Measurements from ENCODE around the gene LMOD1. TPM values are rescaled to one million over a fixed set of nuclear protein-coding genes. Genes with fewer than 3 reads are reported as not detected.
A peak's percentile ranks its signal among the peaks of the same experiment; 100 is the strongest.

The LMOD1 gene
- total RNA-seq, 2 donors from 2014 or later = not detected

GRCh38 chr1:201900476-201900875 is 45.9 kb downstream of the LMOD1 start:
- no peak overlapping the region for H3K27ac Mint-ChIP-seq

GRCh38 chr1:201899683-201900429 is 46.5 kb downstream of the LMOD1 start:
- H3K4me1 Mint-ChIP-seq = peaks cover 7% of the 10 kb centered on the region

More at GRCh38 chr1:201900476-201900875, 45.9 kb downstream of the LMOD1 start:
- H3K9me3 ChIP-seq (ENCODE audit: control insufficient read depth, low read length, poor library complexity, severe bottlenecking) = no peaks in the 10 kb centered on the region
- Mint-ChIP-seq H3K27me3 (peaks cover 6% of the 10 kb centered on the region), H3K4me1 (peaks cover 7% of the 10 kb centered on the region), H3K4me3 (no peak overlapping the region), H3K36me3 (ENCODE audit: low read depth) (peaks cover 2% of the 10 kb centered on the region)
- DNase-seq = no peak
- ATAC-seq = no peak

GRCh38 chr1:201898992-201899391 is 47.4 kb downstream of the LMOD1 start:
- H3K9me3 ChIP-seq (ENCODE audit: control insufficient read depth, low read length, poor library complexity, severe bottlenecking) = no peaks in the 10 kb centered on the region
- Mint-ChIP-seq H3K4me3 (no peak overlapping the region), H3K27ac (no peak overlapping the region), H3K4me1 (peaks cover 7% of the 10 kb centered on the region), H3K36me3 (ENCODE audit: low read depth) (peaks cover 2% of the 10 kb centered on the region), H3K27me3 (peaks cover 10% of the 10 kb centered on the region)
- no peak for ATAC-seq
- DNase-seq = no peak

More at GRCh38 chr1:201899683-201900429, 46.5 kb downstream of the LMOD1 start:
- ATAC-seq (no peak), DNase-seq (no peak)
- no peaks in the 10 kb centered on the region for H3K9me3 ChIP-seq (ENCODE audit: control insufficient read depth, low read length, poor library complexity, severe bottlenecking)
- H3K4me3 Mint-ChIP-seq = no peak overlapping the region
- H3K36me3 Mint-ChIP-seq (ENCODE audit: low read depth) = peaks cover 2% of the 10 kb centered on the region
- peaks cover 6% of the 10 kb centered on the region for H3K27me3 Mint-ChIP-seq
- no peak overlapping the region for H3K27ac Mint-ChIP-seq

GRCh38 chr1:201898240-201898894 is 48.0 kb downstream of the LMOD1 start:
- H3K4me3 Mint-ChIP-seq = no peak overlapping the region

GRCh38 chr1:201896951-201897391 is 49.4 kb downstream of the LMOD1 start:
- DNase-seq (no peak), ATAC-seq (no peak)
- H3K9me3 ChIP-seq (ENCODE audit: control insufficient read depth, low read length, poor library complexity, severe bottlenecking) = no peaks in the 10 kb centered on the region
- Mint-ChIP-seq H3K36me3 (ENCODE audit: low read depth) (peaks cover 5% of the 10 kb centered on the region), H3K27ac (no peak overlapping the region), H3K4me3 (no peak overlapping the region), H3K27me3 (peaks cover 28% of the 10 kb centered on the region), H3K4me1 (peaks cover 7% of the 10 kb centered on the region)

More at GRCh38 chr1:201898240-201898894, 48.0 kb downstream of the LMOD1 start:
- Mint-ChIP-seq H3K4me1 (peaks cover 7% of the 10 kb centered on the region), H3K27ac (no peak overlapping the region), H3K27me3 (peaks cover 16% of the 10 kb centered on the region), H3K36me3 (ENCODE audit: low read depth) (peaks cover 2% of the 10 kb centered on the region)
- ATAC-seq = no peak
- no peak for DNase-seq
- H3K9me3 ChIP-seq (ENCODE audit: control insufficient read depth, low read length, poor library complexity, severe bottlenecking) = no peaks in the 10 kb centered on the region

- peak overlapping the region; percentile 80 for H3K27ac Mint-ChIP-seq
- peaks cover 36% of the 10 kb centered on the region for H3K27me3 Mint-ChIP-seq
- H3K4me3 Mint-ChIP-seq = peak overlapping the region; percentile 55
- H3K9me3 ChIP-seq (ENCODE audit: control insufficient read depth, low read length, poor library complexity, severe bottlenecking) = no peaks in the 10 kb centered on the region
- ATAC-seq (peak; percentile 93), DNase-seq (peak; percentile 62 to 67 (median 66))
- H3K36me3 Mint-ChIP-seq (ENCODE audit: low read depth) = peaks cover 5% of the 10 kb centered on the region
- H3K4me1 Mint-ChIP-seq = peaks cover 7% of the 10 kb centered on the region
These were observed 50.2 kb downstream of the LMOD1 start for GRCh38 chr1:201895913-201896807.

GRCh38 chr1:201895120-201895665 is 51.2 kb downstream of the LMOD1 start:
- no peak overlapping the region for H3K27ac Mint-ChIP-seq
- peaks cover 46% of the 10 kb centered on the region for H3K27me3 Mint-ChIP-seq
- peaks cover 5% of the 10 kb centered on the region for H3K36me3 Mint-ChIP-seq (ENCODE audit: low read depth)
- DNase-seq (no peak), ATAC-seq (no peak)
- H3K4me3 Mint-ChIP-seq = no peak overlapping the region
- peaks cover 7% of the 10 kb centered on the region for H3K4me1 Mint-ChIP-seq
- H3K9me3 ChIP-seq (ENCODE audit: control insufficient read depth, low read length, poor library complexity, severe bottlenecking) = no peaks in the 10 kb centered on the region

- H3K27ac Mint-ChIP-seq = no peak overlapping the region
These were observed 51.8 kb downstream of the LMOD1 start for GRCh38 chr1:201894343-201895119.

GRCh38 chr1:201893431-201893830 is 52.9 kb downstream of the LMOD1 start:
- peaks cover 49% of the 10 kb centered on the region for H3K27me3 Mint-ChIP-seq
- DNase-seq (no peak), ATAC-seq (no peak)
- no peaks in the 10 kb centered on the region for H3K9me3 ChIP-seq (ENCODE audit: control insufficient read depth, low read length, poor library complexity, severe bottlenecking)
- peaks cover 3% of the 10 kb centered on the region for H3K36me3 Mint-ChIP-seq (ENCODE audit: low read depth)
- H3K4me1 Mint-ChIP-seq = peaks cover 10% of the 10 kb centered on the region
- no peak overlapping the region for H3K27ac Mint-ChIP-seq
- no peak overlapping the region for H3K4me3 Mint-ChIP-seq

More at GRCh38 chr1:201894343-201895119, 51.8 kb downstream of the LMOD1 start:
- Mint-ChIP-seq H3K4me3 (no peak overlapping the region), H3K27me3 (peaks cover 50% of the 10 kb centered on the region), H3K36me3 (ENCODE audit: low read depth) (peaks cover 3% of the 10 kb centered on the region), H3K4me1 (peaks cover 8% of the 10 kb centered on the region)
- DNase-seq (no peak), ATAC-seq (no peak)
- H3K9me3 ChIP-seq (ENCODE audit: control insufficient read depth, low read length, poor library complexity, severe bottlenecking) = no peaks in the 10 kb centered on the region

- ATAC-seq (no peak), DNase-seq (no peak)
- no peaks in the 10 kb centered on the region for H3K9me3 ChIP-seq (ENCODE audit: control insufficient read depth, low read length, poor library complexity, severe bottlenecking)
- H3K27ac Mint-ChIP-seq = no peak overlapping the region
- peaks cover 13% of the 10 kb centered on the region for H3K4me1 Mint-ChIP-seq
- H3K4me3 Mint-ChIP-seq = no peak overlapping the region
- H3K27me3 Mint-ChIP-seq = peaks cover 58% of the 10 kb centered on the region
- H3K36me3 Mint-ChIP-seq (ENCODE audit: low read depth) = peaks cover 3% of the 10 kb centered on the region
These were observed 54.1 kb downstream of the LMOD1 start for GRCh38 chr1:201892211-201892610.

- H3K9me3 ChIP-seq (ENCODE audit: control insufficient read depth, low read length, poor library complexity, severe bottlenecking) = no peaks in the 10 kb centered on the region
- DNase-seq (no peak), ATAC-seq (no peak)
- H3K4me1 Mint-ChIP-seq = peaks cover 13% of the 10 kb centered on the region
- peaks cover 65% of the 10 kb centered on the region for H3K27me3 Mint-ChIP-seq
- H3K36me3 Mint-ChIP-seq (ENCODE audit: low read depth) = peaks cover 3% of the 10 kb centered on the region
- H3K4me3 Mint-ChIP-seq = no peak overlapping the region
- no peak overlapping the region for H3K27ac Mint-ChIP-seq
These were observed 54.8 kb downstream of the LMOD1 start for GRCh38 chr1:201891451-201892045.
